GM10248 (cell line): ENCODE data around the gene TACC2.

ENCODE experiments used
- CTCF ChIA-PET: fragments of 300-600 bp; sonication (Branson Sonifier 250); formaldehyde crosslinking; extraction: SDS; loops from one replicate; lab custom pipeline; 2021; ENCODE audit warnings: antibody characterized with exemption; lab: Yijun Ruan, JAX
- POLR2A ChIA-PET: fragments of 350-650 bp; sonication (Branson Sonifier 250); formaldehyde crosslinking; extraction: SDS; loops from one replicate; lab custom pipeline; 2020; ENCODE audit warnings: antibody characterized with exemption; lab: Yijun Ruan, JAX
- DNase-seq: peaks from one replicate; pipeline ENCODE4 v3.0.0; 2012; ENCODE audit errors: extremely low spot score
- TF ChIP-seq, protein P1 (sequence below): IDR thresholded peaks from 2 replicates; pipeline ENCODE4 v1.5.1; 2012; ENCODE audit warnings: mild to moderate bottlenecking, low read depth; ENCODE audit errors: extremely low read depth, missing control alignments, control extremely low read depth

The TACC2 gene

GRCh38 chr10:122208571-122209430, 219.8 kb downstream of the TACC2 start:
- TF ChIP-seq, protein P1, sequence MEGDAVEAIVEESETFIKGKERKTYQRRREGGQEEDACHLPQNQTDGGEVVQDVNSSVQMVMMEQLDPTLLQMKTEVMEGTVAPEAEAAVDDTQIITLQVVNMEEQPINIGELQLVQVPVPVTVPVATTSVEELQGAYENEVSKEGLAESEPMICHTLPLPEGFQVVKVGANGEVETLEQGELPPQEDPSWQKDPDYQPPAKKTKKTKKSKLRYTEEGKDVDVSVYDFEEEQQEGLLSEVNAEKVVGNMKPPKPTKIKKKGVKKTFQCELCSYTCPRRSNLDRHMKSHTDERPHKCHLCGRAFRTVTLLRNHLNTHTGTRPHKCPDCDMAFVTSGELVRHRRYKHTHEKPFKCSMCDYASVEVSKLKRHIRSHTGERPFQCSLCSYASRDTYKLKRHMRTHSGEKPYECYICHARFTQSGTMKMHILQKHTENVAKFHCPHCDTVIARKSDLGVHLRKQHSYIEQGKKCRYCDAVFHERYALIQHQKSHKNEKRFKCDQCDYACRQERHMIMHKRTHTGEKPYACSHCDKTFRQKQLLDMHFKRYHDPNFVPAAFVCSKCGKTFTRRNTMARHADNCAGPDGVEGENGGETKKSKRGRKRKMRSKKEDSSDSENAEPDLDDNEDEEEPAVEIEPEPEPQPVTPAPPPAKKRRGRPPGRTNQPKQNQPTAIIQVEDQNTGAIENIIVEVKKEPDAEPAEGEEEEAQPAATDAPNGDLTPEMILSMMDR = no peak
- ChIA-PET POLR2A (no interaction called here), CTCF (interaction anchor here (1.1 kb wide), 2 partner anchors 17 to 50 kb away, joined by 3 read pairs; no protein-coding TSS in a partner anchor)
- DNase-seq = no peak

GRCh38 chr10:122210481-122211265, 221.7 kb downstream of the TACC2 start:
- ChIA-PET POLR2A (no interaction called here), CTCF (no interaction called here)
- TF ChIP-seq, protein P1 = no peak
- no peak for DNase-seq

GRCh38 chr10:122213364-122213763, 224.4 kb downstream of the TACC2 start:
- DNase-seq = no peak
- POLR2A ChIA-PET = no interaction called here
- CTCF ChIA-PET = interaction anchor here (2.0 kb wide), 2 partner anchors 8 to 55 kb away, joined by 4 to 5 read pairs; no protein-coding TSS in a partner anchor
- TF ChIP-seq, protein P1 = no peak

DNA sequence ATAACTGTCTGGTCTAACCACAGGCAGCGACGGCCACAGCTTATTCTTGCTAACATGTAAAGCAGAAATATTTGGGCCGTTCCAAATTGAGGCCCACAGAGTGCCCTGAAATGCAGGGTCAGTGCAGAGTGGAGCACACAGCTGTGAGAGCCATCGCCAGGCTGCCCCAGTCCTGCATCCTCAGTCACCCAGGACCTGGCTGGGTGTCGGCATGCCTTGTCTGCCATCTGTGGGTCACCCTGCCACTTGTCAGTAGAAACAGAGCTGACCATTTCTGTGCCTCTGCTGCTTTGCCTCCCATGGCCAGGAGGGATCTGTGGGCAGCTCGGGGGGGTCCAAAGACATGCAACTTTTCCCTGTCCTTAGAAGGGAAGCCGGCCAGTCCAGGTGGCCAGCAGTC, 224.8 kb downstream of the TACC2 start:
- no peak for DNase-seq
- CTCF ChIA-PET = interaction anchor here (2.0 kb wide), 2 partner anchors 9 to 54 kb away, joined by 4 to 5 read pairs; no protein-coding TSS in a partner anchor
- POLR2A ChIA-PET = no interaction called here
- TF ChIP-seq, protein P1 = no peak

DNA sequence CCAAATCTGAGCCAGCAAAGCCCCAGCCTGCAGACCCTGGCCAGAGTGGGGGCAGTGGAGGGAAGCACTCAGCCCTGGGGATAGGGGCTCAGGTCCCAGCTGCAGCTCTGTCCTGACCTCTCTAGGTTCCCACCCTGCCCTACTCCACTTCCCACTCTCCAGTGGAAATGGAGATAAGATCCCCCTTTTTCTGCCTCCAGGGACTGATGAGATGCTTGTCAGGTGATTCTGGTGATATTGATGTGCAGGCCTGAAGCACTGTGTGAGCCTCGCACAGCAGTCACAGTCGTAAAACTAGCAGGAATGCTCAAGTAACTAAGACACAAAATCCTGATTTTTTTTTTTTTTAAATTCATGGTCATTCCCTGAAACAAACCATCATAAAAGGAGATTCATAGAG, 227.1 kb downstream of the TACC2 start:
- POLR2A ChIA-PET = no interaction called here
- CTCF ChIA-PET = no interaction called here
- TF ChIP-seq, protein P1 = no peak

GRCh38 chr10:122219340-122219739, 230.4 kb downstream of the TACC2 start:
- CTCF ChIA-PET = interaction anchor here (1.1 kb wide), 1 partner anchor 77 kb away, joined by 3 read pairs; no protein-coding TSS in a partner anchor
- no peak for DNase-seq
- POLR2A ChIA-PET = no interaction called here
- TF ChIP-seq, protein P1 = no peak

More for the DNA sequence above, 227.1 kb downstream of the TACC2 start:
- DNase-seq = no peak
